Measurements from ENCODE around the gene ZFP36L2.

GRCh38 chr2:43248621-43249020, 22.2 kb upstream of the ZFP36L2 start:
- TF ChIP-seq CTCF (IDR thresholded peaks at IDR 0.05) (no peak), POLR2A (IDR thresholded peaks at IDR 0.05; ENCODE audit: low read depth) (no peak)
